ENCODE results near the gene BMAL1.
"Not testable (repeated sequence)": the region's sequence is repeated elsewhere in the genome, so short reads cannot be mapped to it uniquely, and the experiment has no call there.

Gene BMAL1

DNA sequence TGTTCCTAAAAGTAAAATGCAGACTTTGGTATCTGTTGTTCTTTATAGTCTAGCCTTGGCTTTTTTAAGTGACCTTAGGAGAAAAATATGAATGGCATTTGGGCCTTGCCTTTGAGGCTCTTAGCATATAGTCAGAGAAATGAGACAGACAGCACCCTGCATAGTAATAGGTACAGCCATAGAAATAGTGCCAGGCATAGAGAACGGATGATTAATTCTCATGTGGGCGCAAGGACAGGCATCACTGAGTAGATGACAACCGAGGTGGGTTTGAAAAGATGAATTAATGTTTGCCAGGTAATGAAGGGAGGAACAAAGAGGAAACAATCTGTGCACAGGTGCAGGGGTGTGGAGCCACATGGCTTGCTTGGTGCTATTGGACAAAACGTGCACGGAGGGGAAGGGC is 90.5 kb downstream of the BMAL1 start:
- no peak for DNase-seq (ENCODE audit: extremely low read depth in 1 of 2, low read depth in 1 of 2)

DNA sequence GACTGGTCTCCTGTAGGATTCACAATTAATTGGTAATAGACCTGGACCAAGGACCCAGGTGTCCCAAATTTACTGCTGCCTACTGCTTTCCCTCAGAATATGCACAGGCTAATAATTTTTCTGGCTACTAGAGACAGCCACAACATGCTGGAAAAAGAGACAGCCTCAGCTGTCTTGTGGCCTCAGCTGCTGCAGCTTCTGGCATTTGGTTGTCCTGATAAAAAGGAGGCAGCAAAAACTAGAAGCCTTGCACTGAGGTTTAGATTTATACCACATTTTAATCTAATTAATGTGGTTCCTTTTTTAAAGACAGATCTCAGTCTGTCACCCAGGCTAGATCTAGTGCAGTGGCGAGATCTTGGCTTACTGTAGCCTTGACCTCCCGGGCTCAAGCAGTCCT is 95.6 kb downstream of the BMAL1 start:
- no peak for DNase-seq (ENCODE audit: extremely low read depth in 1 of 2, low read depth in 1 of 2)

DNA sequence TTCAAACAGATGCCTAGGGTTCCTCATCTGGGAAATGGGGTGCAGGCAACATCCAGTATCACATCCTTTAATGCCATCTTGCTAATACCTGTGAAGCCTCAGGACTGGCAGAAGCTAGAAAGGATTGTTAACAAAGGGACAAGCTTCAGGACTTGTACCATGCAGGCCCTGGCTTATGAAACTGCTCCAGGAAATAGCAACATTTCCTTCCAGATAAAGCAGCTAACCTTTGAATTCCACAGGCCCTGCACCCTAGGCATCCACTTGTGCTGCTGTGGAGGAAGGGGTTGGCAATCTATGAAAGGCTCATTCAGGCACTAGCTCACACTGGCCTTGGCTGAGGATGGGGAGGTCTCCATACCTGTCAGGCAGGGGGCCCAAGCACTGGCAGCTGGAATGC is 98.2 kb downstream of the BMAL1 start:
- no peak for DNase-seq (ENCODE audit: extremely low read depth in 1 of 2, low read depth in 1 of 2)

DNA sequence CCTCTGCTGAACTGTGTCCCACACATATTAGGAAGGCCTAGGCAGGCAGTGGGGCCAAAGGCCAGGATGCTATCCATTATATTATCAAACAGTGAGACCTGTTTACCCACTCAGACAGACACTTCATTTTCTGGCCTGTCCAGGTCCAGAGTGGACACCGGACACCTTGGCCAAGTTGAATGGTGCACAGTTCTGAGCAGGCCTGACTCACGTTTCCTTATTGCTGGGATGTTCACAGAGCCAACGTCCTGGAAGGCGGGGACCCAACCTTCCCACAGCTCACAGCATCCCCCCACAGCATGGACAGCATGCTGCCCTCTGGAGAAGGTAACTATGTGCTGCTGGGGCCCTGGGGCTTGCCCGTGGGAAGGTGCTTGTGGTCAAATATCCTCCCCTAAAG is 98.8 kb downstream of the BMAL1 start:
- DNase-seq (ENCODE audit: extremely low read depth in 1 of 2, low read depth in 1 of 2), result no peak

DNA sequence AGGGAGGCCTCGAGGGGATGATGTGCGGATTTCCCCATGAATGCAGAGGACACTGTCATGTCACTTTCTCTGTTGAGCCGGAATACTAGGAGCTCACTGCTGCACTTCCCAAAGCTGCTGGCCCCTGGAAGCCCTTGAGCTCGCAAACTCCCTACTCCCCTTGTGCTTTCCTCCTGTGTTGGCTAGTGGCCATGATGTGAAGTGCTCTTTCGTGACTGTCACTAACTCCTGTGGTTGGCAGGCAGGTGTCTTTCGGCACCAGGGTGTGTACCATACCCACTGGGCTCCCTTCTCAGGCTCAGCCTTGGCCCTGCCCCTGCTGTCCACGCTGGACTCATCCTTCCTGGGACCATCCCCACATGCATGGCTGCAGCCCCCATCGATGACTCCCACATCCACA is 99.2 kb downstream of the BMAL1 start:
- DNase-seq (ENCODE audit: extremely low read depth in 1 of 2, low read depth in 1 of 2), result no peak

DNA sequence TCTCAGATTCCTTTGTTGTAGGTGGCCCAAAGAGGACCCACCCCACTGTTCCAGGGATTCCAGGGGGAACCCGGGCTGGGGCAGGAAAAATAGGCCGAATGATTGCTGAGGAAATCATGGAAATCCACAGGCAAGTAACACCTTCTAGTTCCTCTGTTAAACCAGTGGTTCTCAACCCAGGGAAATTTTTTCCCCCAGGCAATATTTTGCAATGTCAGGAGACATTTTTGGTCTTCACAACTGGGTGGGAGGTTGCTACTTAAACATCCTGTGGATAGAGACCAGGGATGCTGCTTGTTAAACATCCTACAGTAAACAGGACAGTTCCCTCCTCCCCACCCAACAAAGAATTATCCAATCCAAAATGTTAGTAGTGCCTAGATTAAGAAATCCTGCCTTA is 100.7 kb downstream of the BMAL1 start:
- no peak for DNase-seq (ENCODE audit: extremely low read depth in 1 of 2, low read depth in 1 of 2)

DNA sequence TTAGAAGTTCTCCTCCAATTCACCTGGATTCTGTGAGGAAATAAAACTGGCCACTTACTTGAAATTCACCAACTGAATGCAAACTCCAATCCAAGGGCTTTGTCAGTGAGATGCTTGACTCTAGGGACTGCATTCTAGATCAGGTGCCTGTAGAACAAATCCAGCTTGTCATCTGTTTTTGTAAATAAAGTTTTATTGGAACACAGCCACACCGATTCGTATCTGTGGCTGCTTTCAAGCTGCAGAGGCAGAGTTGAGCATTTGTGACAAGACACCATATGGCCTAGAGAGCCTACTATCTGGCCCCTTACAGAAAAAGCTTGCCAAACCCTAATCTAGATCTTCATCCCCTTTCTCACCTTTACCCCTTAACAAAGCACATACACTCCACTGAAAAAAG is 103.1 kb downstream of the BMAL1 start:
- no peak for DNase-seq (ENCODE audit: extremely low read depth in 1 of 2, low read depth in 1 of 2)

DNA sequence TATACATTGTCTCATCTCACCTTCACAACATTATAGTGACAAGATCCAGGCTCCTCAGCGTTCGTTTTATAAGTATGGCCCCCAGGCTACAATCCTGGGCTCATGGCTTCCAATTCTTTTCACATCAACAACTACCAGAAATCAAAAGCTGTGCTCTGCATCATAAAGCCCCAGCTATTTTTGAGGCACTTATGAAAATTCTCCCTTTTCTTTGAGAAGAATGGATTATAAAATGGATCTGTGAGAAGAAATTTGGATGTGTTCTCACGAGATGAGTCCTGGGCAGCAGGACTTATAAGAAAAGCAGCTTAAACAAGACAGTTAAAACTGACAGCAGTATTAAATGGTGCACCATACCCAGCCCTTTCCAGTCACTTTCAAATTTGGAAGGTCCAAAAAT is 105.2 kb downstream of the BMAL1 start:
- no peak for DNase-seq (ENCODE audit: extremely low read depth in 1 of 2, low read depth in 1 of 2)

DNA sequence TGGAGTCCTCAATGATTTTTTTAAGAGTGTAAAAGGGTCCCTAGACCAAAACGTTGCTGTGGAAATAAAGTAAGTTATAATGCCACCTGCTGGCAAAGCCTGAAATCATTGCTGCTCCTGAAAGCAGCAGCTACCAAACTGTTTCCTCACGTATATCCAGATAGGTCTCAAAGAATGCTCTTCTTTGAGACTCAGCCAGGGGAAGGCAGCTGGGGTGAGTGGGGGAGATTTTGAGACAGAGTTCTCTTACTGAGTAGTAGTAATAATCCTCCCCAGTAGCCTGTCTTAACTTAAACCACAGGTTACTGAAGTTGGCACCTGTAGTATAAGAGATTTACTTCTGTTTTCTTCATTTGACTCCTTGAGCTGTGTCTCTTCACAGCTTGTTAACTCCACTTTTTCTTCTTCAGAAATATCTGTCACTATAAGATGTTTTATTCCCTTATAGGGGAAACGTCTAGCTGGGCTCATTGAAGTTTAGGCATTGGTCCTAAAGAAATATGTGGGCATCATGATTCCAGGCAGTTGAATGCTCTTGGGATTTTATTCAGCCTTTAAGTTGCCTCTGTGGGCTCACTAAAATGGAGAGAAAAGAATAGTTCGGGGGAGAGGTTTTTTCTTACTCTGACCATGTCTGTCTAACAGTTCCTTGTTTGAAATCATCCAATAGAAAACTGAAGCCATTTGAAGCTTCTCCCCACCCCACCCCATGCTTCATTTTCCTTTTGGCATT is 107.5 kb downstream of the BMAL1 start:
- DNase-seq (ENCODE audit: extremely low read depth in 1 of 2, low read depth in 1 of 2), result no peak

DNA sequence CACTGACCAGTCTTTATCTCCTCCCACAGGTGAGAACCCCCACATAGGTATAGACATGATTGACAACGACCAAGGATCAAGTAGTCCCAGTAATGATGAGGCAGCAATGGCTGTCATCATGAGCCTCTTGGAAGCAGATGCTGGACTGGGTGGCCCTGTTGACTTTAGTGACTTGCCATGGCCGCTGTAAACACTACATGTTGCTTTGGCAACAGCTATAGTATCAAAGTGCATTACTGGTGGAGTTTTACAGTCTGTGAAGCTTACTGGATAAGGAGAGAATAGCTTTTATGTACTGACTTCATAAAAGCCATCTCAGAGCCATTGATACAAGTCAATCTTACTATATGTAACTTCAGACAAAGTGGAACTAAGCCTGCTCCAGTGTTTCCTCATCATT is 109.0 kb downstream of the BMAL1 start:
- DNase-seq (ENCODE audit: extremely low read depth in 1 of 2, low read depth in 1 of 2), result no peak

DNA sequence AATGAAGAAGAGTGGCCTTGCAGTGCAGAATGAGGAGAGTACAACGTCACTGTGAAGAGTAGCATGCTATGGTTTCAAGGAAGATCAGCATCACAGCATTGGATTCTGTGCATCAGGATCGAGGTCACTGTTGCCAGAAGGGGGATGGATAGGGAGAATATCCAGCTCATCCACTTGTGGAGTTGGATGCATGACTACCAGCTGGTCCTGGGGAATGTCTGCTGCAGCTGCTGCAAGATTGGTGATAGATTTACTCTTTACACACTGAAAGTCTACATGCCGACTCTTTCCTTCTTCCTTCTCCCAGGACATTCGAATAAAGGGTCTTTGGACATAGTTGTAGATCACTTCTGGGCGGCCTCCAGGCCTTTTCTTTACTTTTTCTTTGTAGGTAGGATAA is 111.2 kb downstream of the BMAL1 start:
- DNase-seq (ENCODE audit: extremely low read depth in 1 of 2, low read depth in 1 of 2), result no peak

DNA sequence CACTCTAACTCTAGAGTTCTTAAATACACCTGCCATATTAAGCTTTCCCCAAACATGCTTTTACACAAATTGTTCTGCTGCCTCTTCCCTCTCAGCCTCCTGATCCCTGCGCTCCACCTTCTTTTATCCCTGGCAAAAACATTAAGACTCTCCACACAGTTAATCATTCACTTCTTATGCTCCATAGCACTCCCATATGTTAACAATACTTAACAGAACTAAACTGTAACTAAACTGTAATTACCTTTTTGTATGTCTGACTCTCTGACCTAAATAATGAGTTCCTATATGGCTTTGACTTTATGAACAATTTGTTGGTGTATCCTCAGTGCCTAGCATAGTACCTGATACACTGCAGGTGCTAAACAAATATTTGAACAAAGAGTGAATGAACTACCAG is 113.6 kb downstream of the BMAL1 start:
- no peak for DNase-seq (ENCODE audit: extremely low read depth in 1 of 2, low read depth in 1 of 2)

DNA sequence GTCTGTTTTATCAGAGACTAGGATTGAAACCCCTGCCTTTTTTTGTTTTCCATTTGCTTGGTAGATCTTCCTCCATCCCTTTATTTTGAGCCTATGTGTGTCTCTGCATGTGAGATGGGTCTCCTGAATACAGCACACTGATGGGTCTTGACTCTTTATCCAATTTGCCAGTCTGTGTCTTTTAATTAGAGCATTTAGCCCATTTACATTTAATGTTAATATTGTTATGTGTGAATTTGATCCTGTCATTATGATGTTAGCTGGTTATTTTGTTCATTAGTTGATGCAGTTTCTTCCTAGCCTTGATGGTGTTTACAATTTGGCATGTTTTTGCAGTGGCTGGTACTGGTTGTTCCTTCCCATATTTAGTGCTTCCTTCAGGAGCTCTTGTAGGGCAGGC is 120.7 kb downstream of the BMAL1 start:
- not testable (repeated sequence) for DNase-seq (ENCODE audit: extremely low read depth in 1 of 2, low read depth in 1 of 2)

DNA sequence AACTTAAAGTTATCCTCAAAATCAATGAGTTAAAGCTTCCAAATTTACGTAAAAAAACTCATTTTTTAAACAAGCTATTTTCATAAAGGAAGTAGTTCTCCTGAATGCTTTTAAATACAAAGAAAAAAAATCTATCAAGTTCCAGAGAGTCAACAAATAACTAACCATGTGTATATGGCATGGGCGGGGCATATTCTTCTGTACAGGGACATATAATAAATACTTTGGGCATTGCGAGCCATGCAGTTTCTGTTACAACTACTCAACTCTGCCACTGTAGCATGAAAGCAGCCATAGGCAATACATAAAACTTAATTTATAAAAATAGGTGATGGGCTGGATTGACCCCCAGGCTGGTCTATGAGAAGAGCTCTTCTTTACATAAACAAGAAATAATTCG is 127.6 kb downstream of the BMAL1 start:
- DNase-seq (ENCODE audit: extremely low read depth in 1 of 2, low read depth in 1 of 2), result no peak

DNA sequence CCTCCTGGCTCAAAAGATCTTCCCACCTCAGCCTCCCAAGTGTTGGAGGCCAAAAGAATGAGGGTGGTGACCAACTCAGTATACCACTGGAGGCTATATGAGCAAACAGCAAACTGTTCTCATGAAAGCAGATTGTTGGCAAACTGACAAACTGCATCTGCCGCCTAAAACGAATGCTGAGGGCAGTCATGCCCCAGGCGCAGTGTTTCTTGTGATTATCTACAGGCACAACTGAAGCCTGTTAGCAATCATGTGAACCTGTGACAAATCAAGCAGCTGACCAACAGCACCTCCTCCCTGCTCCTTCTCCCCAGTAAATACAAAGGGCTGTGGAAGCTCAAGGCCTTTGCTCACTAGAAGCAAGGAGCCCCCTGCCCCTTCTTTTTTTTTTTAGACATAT is 137.6 kb downstream of the BMAL1 start:
- DNase-seq (ENCODE audit: extremely low read depth in 1 of 2, low read depth in 1 of 2), result no peak

DNA sequence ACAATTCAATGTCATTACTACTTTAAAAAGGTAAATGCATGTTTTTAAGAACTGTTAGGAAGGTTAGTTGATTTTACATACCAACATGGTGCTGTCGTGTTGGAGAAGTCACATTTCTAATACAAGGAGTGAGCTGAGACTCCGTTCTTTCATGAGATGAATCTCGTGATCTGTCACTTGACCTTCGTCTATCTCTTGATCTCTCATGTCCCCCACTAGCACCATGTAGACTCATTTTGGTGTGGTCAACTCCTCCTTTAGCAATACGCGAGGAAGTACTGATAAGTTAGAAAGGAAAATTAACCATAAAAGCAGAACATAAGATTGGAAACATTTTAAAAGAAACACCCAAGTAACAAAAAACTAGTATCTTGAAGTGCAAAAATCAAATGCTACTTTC is 144.0 kb downstream of the BMAL1 start:
- no peak for DNase-seq (ENCODE audit: extremely low read depth in 1 of 2, low read depth in 1 of 2)

DNA sequence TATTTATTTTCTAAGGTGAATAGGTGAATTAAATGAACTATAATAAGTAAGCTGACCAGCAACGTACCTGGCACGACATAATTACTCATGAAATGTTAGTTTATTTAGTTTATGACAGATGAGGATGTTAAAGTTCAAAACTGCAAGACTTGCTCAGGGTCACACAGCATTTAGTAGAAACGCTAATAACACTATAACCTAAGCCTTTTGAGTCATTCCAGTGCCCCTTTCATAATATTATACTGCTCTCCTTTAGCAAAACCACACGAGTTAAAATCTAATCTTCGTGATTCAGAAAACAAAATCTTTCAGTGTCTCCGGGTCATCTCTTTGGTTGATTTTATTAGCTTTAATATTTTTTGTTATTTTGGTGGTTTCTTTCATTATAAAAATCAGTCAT is 145.8 kb downstream of the BMAL1 start:
- DNase-seq (ENCODE audit: extremely low read depth in 1 of 2, low read depth in 1 of 2), result no peak

DNA sequence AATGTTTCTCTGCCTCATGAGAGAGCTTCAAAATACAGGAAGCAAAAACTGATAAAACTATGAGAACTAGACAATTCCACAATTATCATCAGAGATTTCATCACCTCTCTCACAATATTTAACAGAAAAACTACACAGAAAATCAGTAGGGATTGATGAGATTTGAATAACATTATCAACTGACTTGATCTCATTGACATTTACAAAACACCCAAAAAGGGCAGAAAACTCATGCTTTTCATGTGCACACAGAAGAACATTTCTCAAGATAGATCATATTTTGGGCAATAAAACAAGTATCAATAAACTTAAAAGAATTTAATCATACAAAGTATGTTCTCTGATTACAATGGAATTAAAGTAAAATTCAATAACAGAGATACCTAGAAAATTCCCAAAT is 149.8 kb downstream of the BMAL1 start:
- no peak for DNase-seq (ENCODE audit: extremely low read depth in 1 of 2, low read depth in 1 of 2)

DNA sequence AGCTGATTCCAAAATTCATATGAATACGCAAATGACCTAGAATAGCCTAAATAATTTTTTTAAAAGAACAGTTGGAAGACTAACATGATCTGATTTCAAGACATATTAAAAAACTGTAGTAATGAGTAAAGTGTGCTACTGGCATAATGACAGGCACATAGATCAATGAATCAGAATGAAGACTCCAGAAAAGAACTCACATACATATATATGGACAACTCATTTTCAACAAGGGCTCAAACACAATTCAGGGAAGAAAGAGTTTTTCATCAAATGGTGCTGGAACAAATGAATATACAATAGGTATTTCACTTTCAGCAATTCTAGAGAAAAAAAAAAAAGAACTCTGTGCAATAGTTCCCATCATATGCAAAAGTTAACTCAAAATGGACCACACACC is 151.7 kb downstream of the BMAL1 start:
- no peak for DNase-seq (ENCODE audit: extremely low read depth in 1 of 2, low read depth in 1 of 2)

DNA sequence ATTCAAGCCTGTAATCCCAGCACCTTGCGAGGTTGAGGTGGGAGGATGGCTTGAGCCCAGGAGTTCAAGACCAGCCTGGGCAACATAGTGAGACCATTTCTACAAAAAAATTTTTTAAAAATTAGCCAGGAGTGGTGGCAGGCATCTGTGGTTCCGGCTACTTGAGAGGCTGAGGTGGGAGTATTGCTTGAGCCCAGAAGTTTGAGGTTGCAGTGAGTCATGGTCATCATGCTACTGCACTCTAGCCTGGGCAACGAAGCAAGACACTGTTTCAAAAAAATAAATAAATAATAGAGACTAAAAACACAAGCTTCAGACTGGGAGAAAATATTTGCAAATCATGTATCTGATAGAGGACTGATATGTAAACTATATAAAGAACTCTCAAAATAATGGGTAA is 152.2 kb downstream of the BMAL1 start:
- no peak for DNase-seq (ENCODE audit: extremely low read depth in 1 of 2, low read depth in 1 of 2)

DNA sequence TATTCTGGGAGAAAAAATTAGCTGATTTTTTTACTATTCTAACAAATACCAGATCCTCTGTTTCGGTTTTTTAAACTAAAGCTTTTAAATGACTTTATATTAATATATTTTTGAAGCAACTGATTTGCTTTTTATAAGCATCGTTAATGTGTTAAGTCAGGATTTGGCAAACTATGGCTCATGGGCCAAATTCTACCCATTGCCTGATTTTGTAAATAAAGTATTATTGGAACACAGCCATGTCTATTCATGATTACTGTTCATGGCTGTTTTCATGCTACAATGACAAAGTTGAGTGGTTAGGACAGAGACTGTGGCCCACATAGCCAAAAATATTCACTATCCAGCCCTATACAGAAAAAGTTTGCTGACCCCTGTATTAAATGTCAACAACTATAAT is 155.8 kb downstream of the BMAL1 start:
- DNase-seq (ENCODE audit: extremely low read depth in 1 of 2, low read depth in 1 of 2), result no peak

DNA sequence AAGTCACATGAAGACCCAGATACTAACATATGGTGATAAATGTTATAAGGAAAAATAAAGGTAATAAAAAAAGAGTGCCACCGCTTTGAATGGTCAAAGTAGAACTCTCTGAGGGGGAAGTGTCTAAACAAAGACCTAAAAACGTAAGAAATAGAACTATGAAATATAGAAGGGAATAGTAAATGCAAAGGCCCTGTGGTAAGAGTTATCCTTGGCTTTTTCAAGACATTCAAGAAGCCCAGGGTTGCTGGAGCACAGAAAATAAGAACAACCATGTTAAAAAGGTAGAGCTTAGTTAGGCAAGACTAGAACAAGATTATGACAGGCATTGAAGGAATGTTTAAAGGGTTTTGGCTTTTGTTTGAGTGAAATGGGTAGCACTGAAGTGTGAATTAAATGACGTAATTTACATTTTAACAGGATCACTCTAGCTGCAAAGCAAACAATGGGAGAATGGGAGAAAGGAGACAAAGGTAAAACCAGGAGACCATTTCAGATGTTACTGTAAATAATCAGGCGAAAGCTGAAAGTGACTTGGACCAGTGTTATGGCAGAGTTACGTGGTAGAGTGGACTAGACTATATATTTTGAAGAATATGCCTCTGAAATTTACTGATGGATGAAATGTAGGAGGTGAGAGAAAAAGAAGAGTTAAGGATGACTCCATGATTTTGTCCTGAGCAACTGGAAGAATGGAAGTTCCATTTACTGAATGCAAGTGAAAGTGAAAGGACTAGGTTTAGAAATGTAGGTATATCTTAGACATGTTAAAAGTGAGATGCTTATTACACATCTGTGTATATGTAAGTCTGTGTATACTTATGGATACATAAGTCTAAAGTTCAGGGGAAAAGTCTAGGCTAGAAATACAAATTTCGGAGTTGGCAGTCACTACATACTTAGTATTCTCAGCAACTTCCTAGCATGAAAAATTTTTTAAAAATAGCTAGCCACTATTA is 156.9 kb downstream of the BMAL1 start:
- DNase-seq (ENCODE audit: extremely low read depth in 1 of 2, low read depth in 1 of 2), result no peak

Measured in stimulated activated CD8-positive, alpha-beta memory T cell treated with anti-CD3 and anti-CD28 coated beads, Interleukin-7, amount 100 ng/mL, for 48 hours (primary cell).